NCI-H510A (cell line): ENCODE results near the gene TMSB15A.
"Not testable (repeated sequence)": the region's sequence is repeated elsewhere in the genome, so short reads cannot be mapped to it uniquely, and the experiment has no call there.

ENCODE experiments used
- DNase-seq: peaks from one replicate; lab custom pipeline; 2025; lab: John Stamatoyannopoulos, UW

TMSB15A gene

GRCh38 chrX:102515975-102516941 lies at the start of gene TMSB15A:
TMSB15A (minus strand) TSS chrX:102516739.
- peak; percentile 68 for DNase-seq

- no peak for DNase-seq
These were observed 44.0 kb upstream of the TMSB15A start for GRCh38 chrX:102560423-102561068.

- no peak for DNase-seq
These were observed 42.1 kb upstream of the TMSB15A start for GRCh38 chrX:102558607-102559006.

DNA sequence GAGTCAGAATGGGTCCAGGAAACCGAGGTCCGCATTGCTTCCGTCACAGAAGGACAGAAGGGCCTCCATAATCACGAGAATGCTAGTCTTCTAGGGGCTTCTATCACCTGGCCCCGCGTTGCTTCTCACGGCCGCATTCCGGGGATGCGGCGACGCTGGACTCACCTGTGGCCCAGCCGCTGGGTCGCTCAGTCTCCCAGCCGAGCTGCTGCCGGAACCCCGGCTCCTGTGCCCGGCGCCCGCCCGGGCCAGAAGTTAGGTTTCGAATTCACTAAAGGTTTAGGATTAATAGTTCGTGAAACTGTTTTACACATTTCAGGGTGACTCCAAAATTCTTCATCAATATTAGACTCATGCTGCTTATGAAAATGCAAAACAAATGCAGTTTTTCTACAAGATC lies 31.7 kb upstream of the TMSB15A start:
- no peak for DNase-seq

GRCh38 chrX:102546828-102547493 lies 30.4 kb upstream of the TMSB15A start:
- DNase-seq = peak; percentile 34

- DNase-seq = not testable (repeated sequence)
These were observed 29.6 kb upstream of the TMSB15A start for GRCh38 chrX:102546175-102546574.

DNA sequence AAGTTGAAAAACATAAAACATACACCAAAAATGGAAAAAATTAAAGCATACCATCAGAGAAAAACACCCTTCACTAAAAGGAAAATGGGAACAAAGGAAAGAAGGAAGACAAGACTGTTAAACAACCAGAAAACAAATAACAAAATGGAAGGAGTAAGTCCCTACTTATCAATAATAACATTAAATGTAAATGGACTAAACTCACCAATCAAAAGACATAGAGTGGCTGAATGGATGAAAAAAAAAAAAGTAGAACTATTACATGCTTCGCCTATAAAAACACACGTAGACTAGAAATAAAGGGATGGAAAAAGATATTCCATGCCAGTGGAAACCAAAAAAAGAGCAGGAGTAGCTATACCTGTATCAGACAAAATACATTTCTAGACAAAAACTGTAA lies 19.4 kb upstream of the TMSB15A start:
- no peak for DNase-seq

DNA sequence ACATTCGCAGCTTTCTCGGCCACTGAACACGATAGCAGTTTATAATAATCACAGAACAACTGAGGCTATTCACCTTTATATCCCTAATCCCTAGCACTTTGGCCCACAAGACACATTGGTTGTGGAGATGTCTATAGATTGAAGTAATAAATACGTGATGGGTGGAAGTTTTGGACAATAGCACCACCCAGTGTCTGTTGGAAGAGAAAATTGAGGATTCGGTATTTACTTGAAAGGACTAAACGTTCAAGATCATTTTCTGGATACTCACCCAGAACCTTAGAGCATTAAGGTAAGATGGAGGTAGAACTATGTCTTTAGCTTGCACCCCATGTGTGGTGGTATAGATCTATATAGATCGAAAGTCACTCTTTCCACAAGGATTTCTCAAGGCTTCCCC lies 787 bp upstream of the TMSB15A start:
- DNase-seq = no peak

- no peak for DNase-seq
These were observed 2.0 kb downstream of the TMSB15A start for GRCh38 chrX:102514536-102514935.

DNA sequence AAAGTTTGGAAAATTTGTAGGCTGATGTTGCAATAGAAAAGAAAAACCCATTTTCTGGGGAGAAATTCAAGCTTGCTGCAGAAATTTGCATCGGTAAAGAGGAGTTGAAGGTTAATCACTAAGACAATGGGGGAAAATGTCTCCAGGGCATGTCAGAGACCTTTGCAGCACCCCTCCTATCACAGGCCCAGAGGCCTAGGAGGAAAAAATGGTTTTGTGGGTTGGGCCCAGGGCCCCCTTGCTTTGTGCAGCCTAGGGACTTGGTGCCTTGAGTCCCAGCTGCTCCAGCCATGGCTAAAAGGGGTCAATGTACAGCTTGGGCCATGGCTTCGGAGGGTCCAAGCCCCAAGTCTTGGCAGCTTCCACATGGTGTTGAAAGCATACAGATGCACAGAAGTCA lies 17.8 kb downstream of the TMSB15A start:
- no peak for DNase-seq

GRCh38 chrX:102491766-102492165 lies 24.8 kb downstream of the TMSB15A start:
- DNase-seq = no peak

DNA sequence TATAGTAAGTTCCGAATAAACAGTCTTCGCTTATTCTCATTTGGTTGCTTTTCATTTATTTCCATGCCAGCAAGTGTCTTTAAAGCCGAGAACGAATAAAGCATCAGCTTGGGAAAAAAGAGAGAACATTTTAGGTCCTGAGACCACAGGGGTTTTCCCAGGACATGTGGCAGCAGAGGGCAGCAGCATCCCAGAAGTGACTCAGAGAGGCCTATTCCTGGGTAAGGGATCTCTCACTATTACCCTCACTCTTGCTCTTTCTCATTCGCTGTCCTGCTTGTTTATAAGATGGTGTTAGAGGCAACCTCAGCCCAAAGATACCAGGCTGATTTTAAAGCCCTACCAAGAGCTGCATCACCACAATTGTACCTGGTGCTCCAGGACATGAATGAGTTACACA lies 37.8 kb downstream of the TMSB15A start:
- not testable (repeated sequence) for DNase-seq

GRCh38 chrX:102471762-102472220 lies 44.7 kb downstream of the TMSB15A start, which contains the start of gene TCP11X2:
TCP11X2 (minus strand) TSS chrX:102471812.
- DNase-seq = not testable (repeated sequence)

- DNase-seq = not testable (repeated sequence)
These were observed 46.3 kb downstream of the TMSB15A start for GRCh38 chrX:102470215-102470614.
